ENCODE measurements around the gene BATF.

The BATF gene

DNA sequence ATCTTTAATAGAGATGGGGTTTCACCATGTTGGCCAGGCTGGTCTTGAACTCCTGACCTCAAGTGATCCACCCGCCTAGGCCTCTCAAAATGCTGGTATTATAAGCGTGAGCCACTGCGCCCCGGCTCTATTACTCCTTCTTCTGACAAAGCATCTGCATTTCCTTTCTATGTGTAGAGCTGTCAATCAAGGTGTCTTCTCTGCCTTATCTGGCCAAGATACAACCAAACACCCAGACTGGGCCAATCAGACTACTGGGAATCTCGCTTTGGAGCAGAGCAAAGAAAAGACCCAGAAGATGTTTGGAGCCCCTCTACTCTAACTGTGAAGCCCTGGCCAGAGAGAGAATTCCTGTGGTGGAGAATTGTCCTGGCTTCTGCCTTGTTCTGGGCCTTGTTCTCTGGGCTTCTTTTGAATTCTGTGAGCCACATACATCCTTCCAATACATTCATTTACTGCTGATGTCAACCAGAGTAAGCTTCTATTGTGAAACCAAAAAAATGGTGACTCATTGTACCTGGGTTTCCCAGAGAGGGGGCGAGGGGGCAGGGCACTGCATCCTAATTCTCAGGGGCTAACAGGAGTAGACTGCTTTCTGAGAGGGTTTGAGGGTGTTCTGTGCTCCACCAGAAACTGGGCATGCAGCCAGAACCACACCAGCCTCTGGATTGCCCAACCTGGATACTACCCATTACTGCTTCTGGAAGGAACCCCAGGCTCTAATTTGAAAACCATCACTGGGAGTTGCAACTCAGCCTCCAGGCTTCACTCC is 37.4 kb downstream of the BATF start (continued):
- TF ChIP-seq, protein P1, sequence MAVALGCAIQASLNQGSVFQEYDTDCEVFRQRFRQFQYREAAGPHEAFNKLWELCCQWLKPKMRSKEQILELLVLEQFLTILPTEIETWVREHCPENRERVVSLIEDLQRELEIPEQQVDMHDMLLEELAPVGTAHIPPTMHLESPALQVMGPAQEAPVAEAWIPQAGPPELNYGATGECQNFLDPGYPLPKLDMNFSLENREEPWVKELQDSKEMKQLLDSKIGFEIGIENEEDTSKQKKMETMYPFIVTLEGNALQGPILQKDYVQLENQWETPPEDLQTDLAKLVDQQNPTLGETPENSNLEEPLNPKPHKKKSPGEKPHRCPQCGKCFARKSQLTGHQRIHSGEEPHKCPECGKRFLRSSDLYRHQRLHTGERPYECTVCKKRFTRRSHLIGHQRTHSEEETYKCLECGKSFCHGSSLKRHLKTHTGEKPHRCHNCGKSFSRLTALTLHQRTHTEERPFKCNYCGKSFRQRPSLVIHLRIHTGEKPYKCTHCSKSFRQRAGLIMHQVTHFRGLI (tag by site-specific recombination; IDR thresholded peaks at IDR 0.05): no peak
- TF ChIP-seq ZNF292 (tag by site-specific recombination; IDR thresholded peaks at IDR 0.05; ENCODE audit: borderline replicate concordance, low read depth) (no peak), ZSCAN23 (tag by site-specific recombination; IDR thresholded peaks at IDR 0.05) (no peak)

DNA sequence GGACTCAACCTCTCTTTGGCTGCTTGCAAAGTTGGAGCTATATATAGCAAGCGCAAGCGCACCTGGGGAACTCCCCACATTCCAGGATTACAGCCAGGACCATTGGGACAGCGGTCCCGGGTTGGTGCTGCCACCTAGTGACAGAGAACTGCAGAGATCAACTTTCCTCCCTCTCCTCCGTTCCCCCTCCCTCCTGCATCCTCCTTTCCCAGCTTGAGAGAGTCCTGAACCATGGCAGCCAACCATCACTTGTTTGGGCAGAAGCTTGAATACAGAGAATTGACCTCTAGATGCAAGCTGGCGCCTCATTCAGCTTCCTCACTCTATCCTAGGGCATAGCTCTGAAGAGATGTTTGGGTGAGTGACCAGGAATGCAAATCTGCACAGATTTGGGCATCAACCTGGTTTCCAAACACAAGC is 38.8 kb downstream of the BATF start:
- no peaks in the 10 kb centered on the region for H3K36me3 ChIP-seq (ENCODE audit: control insufficient read depth in 2 of 2, insufficient read depth in 1 of 2, low read length in 2 of 2)
- ChIA-PET POLR2A (interaction anchor here (0.8 to 1.2 kb wide), 2 partner anchors 46 to 100 kb away, joined by 3 to 6 read pairs; partner anchors contain the start of genes ERG28 and TTLL5), CTCF (interaction anchor here (0.6 to 5.0 kb wide), 48 partner anchors 9 to 754 kb away, joined by 3 to 51 read pairs (median 4); partner anchors contain the start of genes BATF, ERG28 and TTLL5)
- H3K4me3 ChIP-seq (ENCODE audit: low read depth, low read length): no peak overlapping the region
- no peaks in the 10 kb centered on the region for H3K4me1 ChIP-seq (ENCODE audit: control insufficient read depth, insufficient read depth, low read length)
- H3K27ac ChIP-seq (ENCODE audit: extremely low read depth, low read depth, low read length): no peak overlapping the region
- H3K9me3 ChIP-seq (ENCODE audit: control insufficient read depth, insufficient read depth, low read depth, low read length): no peaks in the 10 kb centered on the region
- TF ChIP-seq ZNF223 (tag by site-specific recombination; IDR thresholded peaks at IDR 0.05) (no peak), ZNF146 (tag by site-specific recombination; IDR thresholded peaks at IDR 0.05) (no peak), ZNF529 (tag by site-specific recombination; IDR thresholded peaks at IDR 0.05; ENCODE audit: insufficient replicate concordance) (no peak), IKZF3 (tag by site-specific recombination; IDR thresholded peaks at IDR 0.05) (peak; percentile 84), ZNF664 (tag by site-specific recombination; IDR thresholded peaks at IDR 0.05) (no peak), ZEB2 (tag by site-specific recombination; IDR thresholded peaks at IDR 0.05) (0 out of 2 replicates have a peak, but pooled peaks have one; percentile 49), ZBTB17 (tag by site-specific recombination; IDR thresholded peaks at IDR 0.05) (0 out of 2 replicates have a peak, but pooled peaks have one; percentile 17), ZNF654 (tag by site-specific recombination; IDR thresholded peaks at IDR 0.05; ENCODE audit: low read depth) (peak; percentile 93), ZBTB20 (tag by site-specific recombination; IDR thresholded peaks at IDR 0.05) (no peak), ZNF366 (tag by site-specific recombination; conservative IDR thresholded peaks at IDR 0.05) (peak; percentile 94), PRDM1 (tag by site-specific recombination; IDR thresholded peaks at IDR 0.05) (0 out of 2 replicates have a peak, but pooled peaks have one; percentile 23), KLF16 (tag by site-specific recombination; IDR thresholded peaks at IDR 0.05) (no peak), HOXC10 (CRISPR knock-in tag; IDR thresholded peaks at IDR 0.05) (no peak), MYNN (tag by site-specific recombination; IDR thresholded peaks at IDR 0.05; ENCODE audit: borderline replicate concordance) (no peak), ZNF600 (tag by site-specific recombination; IDR thresholded peaks at IDR 0.05) (peak; percentile 52; the same call in 1 of the 2 replicates), SP7 (tag by site-specific recombination; IDR thresholded peaks at IDR 0.05) (0 out of 2 replicates have a peak, but pooled peaks have one; percentile 23), ZBTB21 (tag by site-specific recombination; IDR thresholded peaks at IDR 0.05) (no peak), ZXDB (tag by site-specific recombination; IDR thresholded peaks at IDR 0.05) (0 out of 2 replicates have a peak, but pooled peaks have one; percentile 25)
- TF ChIP-seq, protein P2, sequence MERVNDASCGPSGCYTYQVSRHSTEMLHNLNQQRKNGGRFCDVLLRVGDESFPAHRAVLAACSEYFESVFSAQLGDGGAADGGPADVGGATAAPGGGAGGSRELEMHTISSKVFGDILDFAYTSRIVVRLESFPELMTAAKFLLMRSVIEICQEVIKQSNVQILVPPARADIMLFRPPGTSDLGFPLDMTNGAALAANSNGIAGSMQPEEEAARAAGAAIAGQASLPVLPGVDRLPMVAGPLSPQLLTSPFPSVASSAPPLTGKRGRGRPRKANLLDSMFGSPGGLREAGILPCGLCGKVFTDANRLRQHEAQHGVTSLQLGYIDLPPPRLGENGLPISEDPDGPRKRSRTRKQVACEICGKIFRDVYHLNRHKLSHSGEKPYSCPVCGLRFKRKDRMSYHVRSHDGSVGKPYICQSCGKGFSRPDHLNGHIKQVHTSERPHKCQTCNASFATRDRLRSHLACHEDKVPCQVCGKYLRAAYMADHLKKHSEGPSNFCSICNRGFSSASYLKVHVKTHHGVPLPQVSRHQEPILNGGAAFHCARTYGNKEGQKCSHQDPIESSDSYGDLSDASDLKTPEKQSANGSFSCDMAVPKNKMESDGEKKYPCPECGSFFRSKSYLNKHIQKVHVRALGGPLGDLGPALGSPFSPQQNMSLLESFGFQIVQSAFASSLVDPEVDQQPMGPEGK (tag by site-specific recombination; IDR thresholded peaks at IDR 0.05): 0 out of 2 replicates have a peak, but pooled peaks have one; percentile 16
- TF ChIP-seq, protein P3, sequence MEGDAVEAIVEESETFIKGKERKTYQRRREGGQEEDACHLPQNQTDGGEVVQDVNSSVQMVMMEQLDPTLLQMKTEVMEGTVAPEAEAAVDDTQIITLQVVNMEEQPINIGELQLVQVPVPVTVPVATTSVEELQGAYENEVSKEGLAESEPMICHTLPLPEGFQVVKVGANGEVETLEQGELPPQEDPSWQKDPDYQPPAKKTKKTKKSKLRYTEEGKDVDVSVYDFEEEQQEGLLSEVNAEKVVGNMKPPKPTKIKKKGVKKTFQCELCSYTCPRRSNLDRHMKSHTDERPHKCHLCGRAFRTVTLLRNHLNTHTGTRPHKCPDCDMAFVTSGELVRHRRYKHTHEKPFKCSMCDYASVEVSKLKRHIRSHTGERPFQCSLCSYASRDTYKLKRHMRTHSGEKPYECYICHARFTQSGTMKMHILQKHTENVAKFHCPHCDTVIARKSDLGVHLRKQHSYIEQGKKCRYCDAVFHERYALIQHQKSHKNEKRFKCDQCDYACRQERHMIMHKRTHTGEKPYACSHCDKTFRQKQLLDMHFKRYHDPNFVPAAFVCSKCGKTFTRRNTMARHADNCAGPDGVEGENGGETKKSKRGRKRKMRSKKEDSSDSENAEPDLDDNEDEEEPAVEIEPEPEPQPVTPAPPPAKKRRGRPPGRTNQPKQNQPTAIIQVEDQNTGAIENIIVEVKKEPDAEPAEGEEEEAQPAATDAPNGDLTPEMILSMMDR (tag by site-specific recombination; IDR thresholded peaks at IDR 0.05): peak; percentile 55
- TF ChIP-seq, protein P4, sequence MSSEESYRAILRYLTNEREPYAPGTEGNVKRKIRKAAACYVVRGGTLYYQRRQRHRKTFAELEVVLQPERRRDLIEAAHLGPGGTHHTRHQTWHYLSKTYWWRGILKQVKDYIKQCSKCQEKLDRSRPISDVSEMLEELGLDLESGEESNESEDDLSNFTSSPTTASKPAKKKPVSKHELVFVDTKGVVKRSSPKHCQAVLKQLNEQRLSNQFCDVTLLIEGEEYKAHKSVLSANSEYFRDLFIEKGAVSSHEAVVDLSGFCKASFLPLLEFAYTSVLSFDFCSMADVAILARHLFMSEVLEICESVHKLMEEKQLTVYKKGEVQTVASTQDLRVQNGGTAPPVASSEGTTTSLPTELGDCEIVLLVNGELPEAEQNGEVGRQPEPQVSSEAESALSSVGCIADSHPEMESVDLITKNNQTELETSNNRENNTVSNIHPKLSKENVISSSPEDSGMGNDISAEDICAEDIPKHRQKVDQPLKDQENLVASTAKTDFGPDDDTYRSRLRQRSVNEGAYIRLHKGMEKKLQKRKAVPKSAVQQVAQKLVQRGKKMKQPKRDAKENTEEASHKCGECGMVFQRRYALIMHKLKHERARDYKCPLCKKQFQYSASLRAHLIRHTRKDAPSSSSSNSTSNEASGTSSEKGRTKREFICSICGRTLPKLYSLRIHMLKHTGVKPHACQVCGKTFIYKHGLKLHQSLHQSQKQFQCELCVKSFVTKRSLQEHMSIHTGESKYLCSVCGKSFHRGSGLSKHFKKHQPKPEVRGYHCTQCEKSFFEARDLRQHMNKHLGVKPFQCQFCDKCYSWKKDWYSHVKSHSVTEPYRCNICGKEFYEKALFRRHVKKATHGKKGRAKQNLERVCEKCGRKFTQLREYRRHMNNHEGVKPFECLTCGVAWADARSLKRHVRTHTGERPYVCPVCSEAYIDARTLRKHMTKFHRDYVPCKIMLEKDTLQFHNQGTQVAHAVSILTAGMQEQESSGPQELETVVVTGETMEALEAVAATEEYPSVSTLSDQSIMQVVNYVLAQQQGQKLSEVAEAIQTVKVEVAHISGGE (tag by site-specific recombination; conservative IDR thresholded peaks at IDR 0.05; ENCODE audit: low read depth): no peak
- TF ChIP-seq, protein P5, sequence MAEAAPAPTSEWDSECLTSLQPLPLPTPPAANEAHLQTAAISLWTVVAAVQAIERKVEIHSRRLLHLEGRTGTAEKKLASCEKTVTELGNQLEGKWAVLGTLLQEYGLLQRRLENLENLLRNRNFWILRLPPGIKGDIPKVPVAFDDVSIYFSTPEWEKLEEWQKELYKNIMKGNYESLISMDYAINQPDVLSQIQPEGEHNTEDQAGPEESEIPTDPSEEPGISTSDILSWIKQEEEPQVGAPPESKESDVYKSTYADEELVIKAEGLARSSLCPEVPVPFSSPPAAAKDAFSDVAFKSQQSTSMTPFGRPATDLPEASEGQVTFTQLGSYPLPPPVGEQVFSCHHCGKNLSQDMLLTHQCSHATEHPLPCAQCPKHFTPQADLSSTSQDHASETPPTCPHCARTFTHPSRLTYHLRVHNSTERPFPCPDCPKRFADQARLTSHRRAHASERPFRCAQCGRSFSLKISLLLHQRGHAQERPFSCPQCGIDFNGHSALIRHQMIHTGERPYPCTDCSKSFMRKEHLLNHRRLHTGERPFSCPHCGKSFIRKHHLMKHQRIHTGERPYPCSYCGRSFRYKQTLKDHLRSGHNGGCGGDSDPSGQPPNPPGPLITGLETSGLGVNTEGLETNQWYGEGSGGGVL (tag by site-specific recombination; IDR thresholded peaks at IDR 0.05): no peak
